ENCODE measurements around the gene NDUFB10.

DNA sequence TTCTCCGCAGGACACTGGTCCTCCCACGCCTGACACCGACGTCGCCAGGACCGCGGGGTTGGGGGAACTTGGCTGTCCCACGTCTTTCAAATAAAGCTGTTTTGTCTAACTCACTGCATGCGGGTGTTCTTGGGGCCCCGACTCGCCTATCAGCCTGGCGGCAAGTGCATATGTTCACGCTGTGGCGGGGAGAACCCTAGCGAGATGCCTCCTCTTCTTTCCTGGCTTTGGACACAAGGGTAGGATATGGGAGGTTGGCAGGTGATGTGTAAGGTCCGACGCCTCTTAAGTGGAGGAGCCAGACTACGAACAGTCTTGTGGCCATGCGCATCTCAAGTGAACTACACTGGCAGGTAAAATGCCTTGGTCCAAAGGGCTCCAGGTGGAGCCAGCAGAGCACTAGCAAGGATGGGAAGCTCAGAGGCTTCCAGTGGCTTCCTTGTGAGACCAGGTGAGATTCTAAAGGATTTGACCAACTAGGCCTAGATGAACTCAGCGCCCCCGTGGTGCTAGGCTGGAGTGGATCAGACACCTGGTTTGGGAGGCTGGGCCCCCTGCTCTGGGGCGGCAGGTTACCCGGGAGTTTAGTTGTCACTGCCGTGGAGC is 6.2 kb downstream of the NDUFB10 start:
- TF ChIP-seq, protein P1, sequence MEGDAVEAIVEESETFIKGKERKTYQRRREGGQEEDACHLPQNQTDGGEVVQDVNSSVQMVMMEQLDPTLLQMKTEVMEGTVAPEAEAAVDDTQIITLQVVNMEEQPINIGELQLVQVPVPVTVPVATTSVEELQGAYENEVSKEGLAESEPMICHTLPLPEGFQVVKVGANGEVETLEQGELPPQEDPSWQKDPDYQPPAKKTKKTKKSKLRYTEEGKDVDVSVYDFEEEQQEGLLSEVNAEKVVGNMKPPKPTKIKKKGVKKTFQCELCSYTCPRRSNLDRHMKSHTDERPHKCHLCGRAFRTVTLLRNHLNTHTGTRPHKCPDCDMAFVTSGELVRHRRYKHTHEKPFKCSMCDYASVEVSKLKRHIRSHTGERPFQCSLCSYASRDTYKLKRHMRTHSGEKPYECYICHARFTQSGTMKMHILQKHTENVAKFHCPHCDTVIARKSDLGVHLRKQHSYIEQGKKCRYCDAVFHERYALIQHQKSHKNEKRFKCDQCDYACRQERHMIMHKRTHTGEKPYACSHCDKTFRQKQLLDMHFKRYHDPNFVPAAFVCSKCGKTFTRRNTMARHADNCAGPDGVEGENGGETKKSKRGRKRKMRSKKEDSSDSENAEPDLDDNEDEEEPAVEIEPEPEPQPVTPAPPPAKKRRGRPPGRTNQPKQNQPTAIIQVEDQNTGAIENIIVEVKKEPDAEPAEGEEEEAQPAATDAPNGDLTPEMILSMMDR (IDR thresholded peaks at IDR 0.05) = no peak
- TF ChIP-seq POLR2A (IDR thresholded peaks at IDR 0.05; ENCODE audit: low read depth) = no peak

Data from esophagus muscularis mucosa (tissue), 3 donors.